ENCODE data around the gene OTUB2.
A peak's percentile ranks its signal among the peaks of the same experiment; 100 is the strongest.

OTUB2 gene

DNA sequence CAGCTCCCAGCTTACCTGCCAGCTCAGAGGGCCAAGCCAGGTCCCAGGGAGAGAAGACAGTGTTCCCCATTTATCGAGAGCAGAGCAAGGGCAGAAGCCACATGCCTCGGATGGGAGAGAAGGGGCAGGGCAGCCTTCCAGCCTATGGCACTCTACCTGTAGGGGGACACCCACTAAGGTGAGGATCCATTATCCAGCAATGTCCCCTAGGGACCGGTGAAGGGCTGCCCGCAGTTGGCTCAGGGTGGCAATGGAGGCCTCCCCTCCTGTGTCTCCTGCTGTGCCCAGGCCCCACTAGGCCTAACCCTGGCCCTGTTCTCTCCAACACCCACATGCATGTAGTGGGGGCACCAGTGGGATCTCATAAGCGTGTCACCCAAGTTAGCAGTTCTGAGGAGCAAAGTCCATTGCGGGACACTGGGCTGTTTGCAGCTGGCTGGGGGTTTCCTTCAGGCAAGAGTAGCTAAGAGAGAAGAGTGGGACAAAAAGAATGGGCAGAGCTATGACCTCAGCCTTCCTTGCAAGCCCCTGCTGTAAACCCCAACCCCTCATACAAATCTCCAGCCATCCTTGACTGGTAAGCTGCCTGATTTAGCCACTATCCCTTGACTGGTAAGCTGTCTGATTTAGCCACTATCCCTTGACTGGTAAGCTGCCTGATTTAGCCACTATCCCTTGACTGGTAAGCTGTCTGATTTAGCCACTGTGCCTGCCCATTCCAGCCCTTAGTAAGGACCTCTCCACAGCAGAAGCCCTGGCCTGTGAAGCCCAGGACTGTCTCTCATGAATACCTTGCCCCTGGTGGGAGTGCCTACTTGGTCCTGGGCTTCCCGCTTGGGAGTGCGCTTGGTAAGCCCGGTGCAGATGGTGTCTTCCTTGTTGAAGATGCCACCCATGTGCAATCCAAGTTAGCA lies 44.6 kb upstream of the OTUB2 start:
- H3K4me3 ChIP-seq (ENCODE audit: control insufficient read depth, low read depth, low read length), result no peak overlapping the region
- no peak for DNase-seq (ENCODE audit: low read depth)
- TF ChIP-seq, protein P1, sequence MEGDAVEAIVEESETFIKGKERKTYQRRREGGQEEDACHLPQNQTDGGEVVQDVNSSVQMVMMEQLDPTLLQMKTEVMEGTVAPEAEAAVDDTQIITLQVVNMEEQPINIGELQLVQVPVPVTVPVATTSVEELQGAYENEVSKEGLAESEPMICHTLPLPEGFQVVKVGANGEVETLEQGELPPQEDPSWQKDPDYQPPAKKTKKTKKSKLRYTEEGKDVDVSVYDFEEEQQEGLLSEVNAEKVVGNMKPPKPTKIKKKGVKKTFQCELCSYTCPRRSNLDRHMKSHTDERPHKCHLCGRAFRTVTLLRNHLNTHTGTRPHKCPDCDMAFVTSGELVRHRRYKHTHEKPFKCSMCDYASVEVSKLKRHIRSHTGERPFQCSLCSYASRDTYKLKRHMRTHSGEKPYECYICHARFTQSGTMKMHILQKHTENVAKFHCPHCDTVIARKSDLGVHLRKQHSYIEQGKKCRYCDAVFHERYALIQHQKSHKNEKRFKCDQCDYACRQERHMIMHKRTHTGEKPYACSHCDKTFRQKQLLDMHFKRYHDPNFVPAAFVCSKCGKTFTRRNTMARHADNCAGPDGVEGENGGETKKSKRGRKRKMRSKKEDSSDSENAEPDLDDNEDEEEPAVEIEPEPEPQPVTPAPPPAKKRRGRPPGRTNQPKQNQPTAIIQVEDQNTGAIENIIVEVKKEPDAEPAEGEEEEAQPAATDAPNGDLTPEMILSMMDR (conservative IDR thresholded peaks at IDR 0.05; ENCODE audit: control insufficient read depth, insufficient read depth, low read depth, low read length), result no peak

DNA sequence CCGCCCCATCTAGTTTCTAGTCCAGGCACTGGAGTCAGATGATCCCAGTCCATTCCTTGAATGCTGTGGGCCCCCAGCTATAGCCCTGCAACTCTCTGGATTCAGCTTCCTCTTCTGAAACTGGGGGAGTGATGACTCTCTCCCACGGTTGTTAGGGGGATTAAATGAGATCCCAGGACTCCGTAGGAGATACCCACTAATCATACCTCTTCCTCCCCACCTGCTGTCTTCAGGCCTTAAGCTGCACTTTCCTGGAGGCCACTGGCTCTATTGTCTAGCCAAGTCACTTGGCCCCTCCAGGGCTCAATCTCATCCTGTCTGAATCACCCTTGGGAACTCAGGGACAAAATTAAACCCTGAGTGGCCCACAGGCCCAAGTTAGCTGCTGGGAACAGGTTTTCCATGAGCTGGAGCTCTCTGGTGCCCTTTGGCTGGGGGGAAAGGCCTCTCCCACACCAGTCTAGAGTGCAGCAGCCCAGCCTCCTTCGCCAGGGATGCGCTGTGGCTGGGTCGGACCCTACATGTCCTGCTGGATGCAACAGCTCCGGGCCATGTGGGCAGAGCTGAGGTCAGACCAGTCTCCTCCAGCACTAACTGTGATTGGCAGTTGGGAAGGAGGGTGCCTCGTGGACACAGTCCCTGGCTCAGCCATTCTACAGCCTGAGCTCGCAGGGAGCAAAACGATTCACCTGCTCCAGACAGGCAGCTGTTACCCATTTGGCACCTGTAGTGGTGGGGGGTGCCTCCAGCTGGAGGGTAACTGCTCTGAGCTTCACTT lies 43.7 kb upstream of the OTUB2 start:
- DNase-seq (ENCODE audit: low read depth), result no peak
- no peak overlapping the region for H3K4me3 ChIP-seq (ENCODE audit: control insufficient read depth, low read depth, low read length)
- TF ChIP-seq, protein P1 (conservative IDR thresholded peaks at IDR 0.05; ENCODE audit: control insufficient read depth, insufficient read depth, low read depth, low read length), result no peak

DNA sequence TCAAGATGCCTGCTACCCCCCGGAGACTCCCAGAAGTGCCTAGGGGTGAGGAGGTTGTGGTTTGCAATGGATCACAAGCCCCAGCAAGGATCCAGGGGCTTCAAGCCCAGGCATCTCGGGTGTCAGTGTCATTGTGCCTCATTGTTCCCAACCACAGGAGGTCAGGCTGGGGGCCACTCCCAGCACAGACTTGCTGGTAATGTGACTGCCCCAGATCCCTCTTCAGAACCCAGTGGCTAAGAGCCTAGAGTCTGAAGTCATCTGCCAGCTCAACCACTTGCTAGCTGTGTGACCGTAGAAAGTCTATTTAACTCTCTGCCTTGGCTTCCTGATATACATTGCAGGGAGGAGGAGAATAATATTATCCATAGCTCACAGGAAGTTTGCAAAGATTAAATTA lies 42.1 kb upstream of the OTUB2 start:
- no peak overlapping the region for H3K4me3 ChIP-seq (ENCODE audit: control insufficient read depth, low read depth, low read length)
- DNase-seq (ENCODE audit: low read depth), result no peak
- TF ChIP-seq, protein P1 (conservative IDR thresholded peaks at IDR 0.05; ENCODE audit: control insufficient read depth, insufficient read depth, low read depth, low read length), result no peak

DNA sequence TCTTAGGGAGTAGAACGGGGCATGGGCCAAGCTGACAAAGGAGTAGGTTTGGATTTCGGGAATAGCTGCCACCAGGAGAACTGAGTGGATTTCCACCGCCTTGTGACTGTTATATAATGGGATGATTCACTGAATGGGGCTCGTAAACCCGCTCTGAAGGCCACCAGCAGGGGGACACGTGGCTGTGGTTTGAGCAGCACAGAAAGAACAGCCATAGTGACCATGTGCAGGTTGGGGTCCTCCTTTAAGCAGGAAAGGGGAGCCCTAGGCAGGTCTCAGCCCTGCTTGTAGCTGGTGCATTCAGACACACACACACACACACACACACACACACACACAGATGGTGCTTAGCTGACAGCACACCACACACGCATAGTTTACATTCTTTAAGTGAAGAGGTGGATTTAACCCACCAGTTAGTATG lies 41.1 kb upstream of the OTUB2 start:
- peak; percentile 41 for DNase-seq (ENCODE audit: low read depth)
- no peak overlapping the region for H3K4me3 ChIP-seq (ENCODE audit: control insufficient read depth, low read depth, low read length)
- TF ChIP-seq, protein P1 (conservative IDR thresholded peaks at IDR 0.05; ENCODE audit: control insufficient read depth, insufficient read depth, low read depth, low read length), result peak; percentile 38

DNA sequence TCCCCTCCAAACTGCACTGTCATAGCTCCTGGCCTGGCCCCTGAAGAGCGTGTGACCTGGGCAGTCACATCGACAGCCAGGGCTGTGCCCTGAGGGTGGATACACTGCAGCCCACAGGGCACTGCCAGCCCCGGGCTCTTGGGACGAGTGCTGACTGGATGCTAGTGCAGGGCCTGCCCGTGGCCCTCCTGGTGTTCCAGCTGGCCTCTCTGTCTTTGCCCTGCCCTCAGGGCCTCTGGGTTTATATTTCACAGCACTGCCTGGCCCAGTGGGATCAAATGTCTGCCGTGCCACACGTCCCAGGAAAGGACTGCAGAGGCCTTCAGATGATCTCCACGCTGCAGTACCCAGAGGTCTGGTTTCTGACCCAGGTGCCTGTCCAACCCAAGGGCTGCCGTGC lies 39.2 kb upstream of the OTUB2 start:
- TF ChIP-seq, protein P1 (conservative IDR thresholded peaks at IDR 0.05; ENCODE audit: control insufficient read depth, insufficient read depth, low read depth, low read length), result no peak
- no peak for DNase-seq (ENCODE audit: low read depth)
- no peak overlapping the region for H3K4me3 ChIP-seq (ENCODE audit: control insufficient read depth, low read depth, low read length)

DNA sequence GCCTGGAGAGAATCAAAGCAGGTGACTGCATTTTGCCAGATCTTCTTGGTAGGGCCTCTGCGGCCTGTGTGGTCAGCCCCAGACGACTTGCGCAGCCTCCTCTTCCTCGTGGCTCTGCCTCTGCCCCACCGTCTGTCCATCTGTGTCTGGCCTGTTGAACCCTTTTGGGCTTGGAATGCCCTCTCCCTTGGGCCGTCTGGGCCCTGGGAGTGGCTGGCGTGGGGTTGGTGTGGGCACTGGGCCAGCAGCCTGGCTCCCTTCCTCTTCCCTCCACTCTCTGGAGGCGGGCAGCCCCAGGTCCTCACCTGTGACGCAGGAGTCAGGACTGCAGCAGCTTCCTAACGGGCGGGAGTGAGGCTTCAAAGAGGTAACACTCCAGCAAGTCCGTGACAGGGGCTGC lies 38.8 kb upstream of the OTUB2 start:
- no peak for DNase-seq (ENCODE audit: low read depth)
- TF ChIP-seq, protein P1 (conservative IDR thresholded peaks at IDR 0.05; ENCODE audit: control insufficient read depth, insufficient read depth, low read depth, low read length), result no peak
- H3K4me3 ChIP-seq (ENCODE audit: control insufficient read depth, low read depth, low read length), result no peak overlapping the region
